HG02840 (cell line): ENCODE results near the gene VKORC1L1.
"Not testable (repeated sequence)": the region's sequence is repeated elsewhere in the genome, so short reads cannot be mapped to it uniquely, and the experiment has no call there.

Experiments
- ATAC-seq: cut with Tn5 transposase; IDR thresholded peaks from one replicate; pipeline ENCODE4 v1.9.1; 2021; ENCODE audit warnings: mild to moderate bottlenecking, moderate library complexity, moderate number of reproducible peaks; ENCODE audit not compliant: unreplicated experiment, low FRiP score

VKORC1L1 gene

DNA sequence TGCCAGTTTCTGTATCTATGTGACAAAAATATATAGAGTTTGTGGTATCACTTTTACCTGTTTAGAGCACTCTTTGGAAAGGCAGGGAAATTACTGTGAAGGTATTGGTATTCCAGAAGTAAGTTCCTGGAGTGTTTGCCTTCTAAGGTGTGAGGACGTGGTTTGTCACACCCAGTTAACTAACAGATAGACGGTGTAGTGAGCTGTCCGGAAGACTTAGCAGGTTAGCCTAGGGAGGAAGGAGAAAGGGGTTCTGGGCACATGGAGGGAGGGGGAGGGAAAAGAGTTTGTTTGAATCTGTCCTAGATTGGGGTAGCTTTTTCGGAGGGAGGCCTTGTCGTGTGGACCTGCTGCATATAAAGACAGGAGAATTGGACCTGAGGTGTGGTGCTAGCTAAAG is 7.4 kb downstream of the VKORC1L1 start:
- not testable (repeated sequence) for ATAC-seq

DNA sequence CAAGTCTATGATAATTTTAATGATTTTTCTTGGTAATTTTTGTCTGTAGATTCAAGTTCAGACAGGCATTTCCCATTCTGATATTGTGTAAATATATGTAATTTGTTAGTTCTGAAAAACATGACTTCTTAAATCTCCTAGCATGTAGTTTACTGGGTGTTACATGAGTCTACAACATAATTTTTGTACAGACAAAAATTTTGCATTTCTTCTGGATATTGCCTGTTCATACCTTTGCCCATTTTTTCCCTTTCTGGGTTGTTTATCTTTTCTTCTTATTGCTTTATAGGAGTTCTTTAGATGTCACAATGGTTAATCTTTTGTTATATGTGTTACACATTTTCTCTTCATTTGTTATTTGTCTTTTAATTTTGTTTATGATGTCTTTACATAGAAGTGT is 12.1 kb downstream of the VKORC1L1 start:
- ATAC-seq = not testable (repeated sequence)

DNA sequence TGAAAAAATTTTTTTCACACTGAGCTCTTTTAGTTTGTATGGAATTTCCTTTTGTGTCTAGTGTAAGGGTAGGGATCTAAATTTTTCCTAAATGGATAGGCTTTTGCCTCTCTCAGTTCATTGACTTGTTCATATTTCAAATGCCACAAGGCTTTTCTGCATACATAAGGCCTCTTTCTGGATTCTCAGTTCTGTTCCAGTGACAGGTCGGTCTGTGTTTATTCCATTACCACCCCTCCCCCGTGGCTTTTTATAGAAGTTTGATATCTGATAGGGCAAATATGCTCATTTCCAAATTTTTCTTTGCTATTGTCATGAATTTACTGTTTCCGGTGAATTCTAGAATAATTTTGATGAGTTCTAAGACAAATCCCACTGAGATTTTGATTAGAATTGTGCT is 12.7 kb downstream of the VKORC1L1 start:
- not testable (repeated sequence) for ATAC-seq

DNA sequence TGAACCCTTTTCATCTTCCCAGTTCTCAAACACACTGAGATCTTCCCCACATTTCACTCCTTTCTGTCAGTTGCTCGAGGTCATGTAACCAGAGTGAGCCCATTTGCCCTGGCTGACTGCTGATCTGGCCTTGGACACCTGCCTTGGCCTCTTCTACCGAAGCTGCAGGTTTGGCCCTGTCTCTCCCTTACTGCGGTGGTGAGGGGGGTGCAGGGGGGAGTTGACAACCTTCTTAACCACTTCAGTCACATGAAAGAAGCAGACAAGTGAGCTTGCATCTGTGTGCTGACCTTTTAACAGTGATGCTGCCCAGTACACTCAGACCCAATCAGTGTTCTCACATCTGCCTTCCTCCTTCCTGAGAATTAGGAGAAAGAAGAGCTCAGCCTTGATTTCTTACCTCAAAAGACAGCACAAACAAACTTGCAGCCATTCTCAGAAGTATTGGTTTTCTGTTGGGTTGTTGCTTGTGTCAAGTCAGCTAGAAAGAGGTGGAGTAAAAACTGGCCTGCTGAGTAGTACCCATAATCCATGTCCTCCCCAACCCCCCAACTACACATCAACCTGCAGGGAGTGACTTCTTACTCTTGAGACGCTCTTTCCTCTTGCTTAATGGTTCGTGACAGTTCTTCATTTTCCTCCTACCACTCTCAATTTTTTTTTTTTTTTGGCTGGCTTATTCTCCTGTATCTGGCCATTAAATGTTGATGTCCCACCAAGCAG is 15.7 kb downstream of the VKORC1L1 start:
- ATAC-seq = not testable (repeated sequence)

DNA sequence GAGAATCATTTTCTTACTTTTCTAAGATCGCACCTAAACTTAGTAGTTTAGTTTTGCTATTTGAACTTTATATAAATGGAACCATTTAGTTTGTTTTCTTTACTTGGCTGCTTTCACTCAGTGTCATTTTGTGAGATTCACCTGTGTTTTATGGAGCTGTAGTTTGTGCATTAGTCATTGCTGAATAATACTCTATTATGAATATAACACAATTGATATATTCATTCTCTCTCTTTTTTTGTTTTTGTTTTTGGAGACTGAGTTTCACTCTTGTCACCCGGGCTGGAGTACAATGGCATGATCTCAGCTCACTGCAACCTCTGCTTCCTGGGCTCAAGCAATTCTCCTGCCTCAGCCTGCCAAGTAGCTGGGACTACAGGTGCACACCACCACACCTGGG is 16.8 kb downstream of the VKORC1L1 start:
- ATAC-seq = not testable (repeated sequence)

DNA sequence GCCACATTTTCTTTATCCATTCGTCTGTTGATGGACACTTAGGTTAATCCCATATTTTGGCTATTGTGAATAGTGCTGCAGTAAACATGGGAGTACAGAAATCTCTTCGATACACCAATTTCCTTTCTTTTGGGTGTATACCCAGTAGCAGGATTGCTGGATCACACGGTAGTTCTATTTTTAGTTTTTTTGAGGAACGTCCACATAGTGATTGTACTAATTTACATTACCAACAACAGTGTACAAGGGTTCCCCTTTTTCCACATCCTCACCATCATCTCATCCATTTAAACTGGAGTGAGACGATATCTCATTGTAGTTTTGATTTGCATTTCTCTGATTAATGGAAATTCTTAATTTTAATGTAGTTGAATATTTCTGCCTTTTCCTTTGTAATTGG is 19.3 kb downstream of the VKORC1L1 start:
- no peak for ATAC-seq

DNA sequence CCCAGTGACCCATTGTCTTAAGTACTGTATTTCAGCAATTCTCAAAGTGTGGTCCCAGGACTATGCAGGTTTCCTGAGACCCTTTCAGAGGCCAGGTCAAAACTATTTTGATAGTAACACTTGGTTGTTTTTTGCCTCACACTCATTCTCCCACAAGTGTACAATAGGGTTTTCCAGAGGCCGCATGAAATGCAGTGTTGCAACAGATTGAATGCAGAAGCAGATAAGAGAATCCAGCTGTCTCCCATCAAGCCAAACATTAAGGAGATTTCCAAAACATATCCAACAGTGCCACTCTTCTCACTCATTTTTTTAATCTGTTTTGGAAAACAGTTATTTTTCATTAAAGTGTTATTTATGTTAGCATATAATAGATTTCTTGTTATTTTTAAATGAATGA is 20.0 kb downstream of the VKORC1L1 start:
- ATAC-seq = no peak

DNA sequence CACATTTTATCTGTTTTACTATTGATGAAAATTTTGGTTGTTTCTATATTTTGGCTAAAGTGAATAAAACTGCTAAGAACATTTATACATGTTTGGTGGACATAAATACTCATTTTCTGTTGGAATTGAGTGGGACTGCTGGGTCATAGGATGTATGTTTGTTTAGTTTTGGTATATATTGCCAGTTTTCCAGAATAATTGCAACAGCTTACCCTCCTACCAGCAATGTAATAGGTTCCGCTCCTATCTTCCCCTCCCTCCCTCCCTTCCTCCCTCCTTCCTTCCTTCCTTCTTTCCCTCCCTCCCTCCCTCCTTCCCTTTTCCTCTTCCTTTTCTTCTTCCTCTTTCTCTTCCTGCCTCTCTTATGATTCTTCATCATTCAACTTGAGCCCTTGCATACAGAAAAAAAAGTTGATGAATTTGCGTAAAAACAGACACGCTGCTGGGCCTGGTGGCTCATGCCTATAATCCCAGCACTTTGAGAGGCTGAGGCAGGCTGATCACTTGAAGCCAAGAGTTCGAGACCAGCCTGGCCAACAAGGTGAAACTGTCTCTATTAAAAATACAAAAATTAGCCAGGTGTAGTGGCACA is 23.5 kb downstream of the VKORC1L1 start:
- no peak for ATAC-seq

DNA sequence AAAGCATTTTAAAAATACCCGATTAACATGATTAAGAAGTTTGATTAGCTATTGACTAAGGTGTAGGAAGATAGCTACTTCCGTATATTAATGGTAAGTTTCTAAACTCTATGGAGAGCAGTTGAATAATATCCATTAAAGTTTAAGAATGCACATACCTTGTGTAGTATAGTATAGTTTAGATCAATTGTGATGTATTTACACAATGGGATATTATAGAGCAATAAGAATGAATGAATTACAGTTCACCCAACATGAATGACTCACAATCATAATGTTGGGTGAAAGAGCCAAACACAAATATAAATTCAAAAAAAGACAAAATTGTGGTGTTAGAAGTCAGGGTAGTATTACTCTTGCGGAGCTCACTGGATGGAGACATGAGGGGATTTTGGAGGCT is 24.4 kb downstream of the VKORC1L1 start:
- not testable (repeated sequence) for ATAC-seq

DNA sequence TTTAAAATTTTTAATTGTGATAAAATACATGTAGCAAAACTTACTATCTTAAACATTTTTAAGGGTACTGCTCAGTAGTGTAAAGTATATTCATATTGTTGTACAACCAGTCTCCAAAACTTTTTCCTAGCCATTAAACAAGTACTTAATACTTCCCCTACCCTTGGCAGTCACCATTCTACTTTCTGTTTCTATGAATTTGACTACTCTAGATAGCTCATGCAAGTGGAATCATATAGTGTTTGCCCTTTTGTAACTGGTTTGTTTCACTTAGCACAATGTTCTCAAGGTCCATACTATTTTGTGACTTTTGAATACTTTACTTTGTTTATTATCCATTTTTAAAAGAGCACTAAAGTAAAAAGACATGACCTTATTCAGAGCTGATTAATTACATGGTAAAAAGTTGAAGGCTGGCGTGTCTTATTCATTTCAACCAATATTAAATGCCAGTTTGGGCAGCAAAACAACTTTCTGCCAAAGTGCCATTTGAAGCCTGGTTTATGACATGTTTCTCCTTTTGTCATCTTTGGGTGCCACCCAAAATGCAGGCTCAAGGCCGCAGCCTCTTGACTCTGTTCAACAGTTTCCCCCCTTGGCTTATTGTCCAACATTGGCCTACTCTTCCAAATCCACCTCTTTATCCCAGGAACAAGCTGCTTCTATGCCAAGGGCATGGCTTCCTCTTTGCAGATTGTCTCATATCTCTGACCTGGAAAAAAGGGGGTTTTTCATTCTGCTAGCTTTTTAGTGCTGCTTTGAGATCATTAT is 26.0 kb downstream of the VKORC1L1 start:
- not testable (repeated sequence) for ATAC-seq

DNA sequence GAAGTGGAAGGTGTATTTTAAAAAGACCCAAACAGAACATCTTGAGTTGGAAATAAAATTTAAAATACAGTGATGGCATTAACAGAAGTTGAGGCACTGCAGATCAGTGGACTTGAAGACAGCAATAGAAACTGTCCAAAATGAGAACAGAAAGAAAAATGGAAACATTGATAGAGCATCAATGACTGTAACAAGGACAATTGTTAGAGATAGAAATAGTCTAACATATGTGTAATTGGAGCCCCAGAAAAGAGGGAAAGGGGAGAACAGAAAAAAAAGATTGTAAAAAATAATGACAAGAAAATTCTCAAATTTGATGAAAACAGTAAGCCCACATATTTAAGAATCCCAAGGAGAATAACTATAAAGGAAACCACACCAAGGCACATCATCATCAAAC is 29.4 kb downstream of the VKORC1L1 start:
- no peak for ATAC-seq

DNA sequence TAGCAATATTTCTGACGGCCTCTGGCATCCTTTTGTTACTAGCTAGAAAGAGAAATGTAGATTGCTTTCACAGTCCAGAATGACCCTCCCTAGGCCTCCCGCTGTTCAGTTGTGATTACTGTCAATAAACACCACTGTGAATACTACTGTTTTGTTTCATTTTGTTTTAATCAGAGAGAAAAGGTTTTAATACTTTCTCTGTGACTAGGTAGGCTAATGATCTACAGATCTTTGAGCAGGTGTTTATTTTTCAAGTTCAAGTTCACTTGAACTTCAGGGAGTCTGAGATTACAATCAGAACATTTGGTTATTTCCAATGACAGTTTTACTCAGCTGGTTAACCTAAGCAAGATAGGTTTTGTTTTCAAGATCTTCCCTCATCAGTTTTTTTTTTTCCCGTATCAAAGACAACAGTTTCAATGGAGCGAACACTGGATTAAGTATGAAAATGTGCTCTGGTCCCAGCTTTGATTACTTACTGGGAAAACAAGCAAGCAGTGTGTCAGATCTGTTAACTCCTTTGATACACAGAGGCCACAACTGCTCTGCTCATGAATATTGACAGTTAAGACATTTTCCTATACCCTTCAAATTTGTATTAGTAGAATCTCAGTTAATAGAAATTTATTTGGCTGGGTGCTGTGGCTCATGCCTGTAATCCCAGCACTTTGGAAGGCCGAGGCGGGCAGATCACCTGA is 34.8 kb downstream of the VKORC1L1 start:
- ATAC-seq = no peak

DNA sequence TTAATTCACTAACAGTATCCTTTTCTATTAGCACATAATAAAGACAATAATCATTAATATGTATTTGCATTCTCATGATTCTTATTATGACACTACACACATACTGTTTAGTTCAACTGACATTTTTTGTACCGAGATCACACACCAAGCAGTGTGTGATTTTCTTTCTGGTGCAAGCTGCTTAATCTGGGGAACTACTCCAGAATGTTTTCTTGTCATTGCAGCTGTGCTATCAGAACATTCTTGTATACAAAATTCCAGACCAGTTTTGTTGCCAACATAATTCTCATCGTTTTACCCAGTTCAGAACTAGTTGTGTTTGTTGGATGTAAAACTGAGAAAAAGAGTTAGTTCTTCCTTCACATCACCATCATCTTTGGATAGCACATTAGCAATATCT is 37.4 kb downstream of the VKORC1L1 start:
- ATAC-seq = no peak

DNA sequence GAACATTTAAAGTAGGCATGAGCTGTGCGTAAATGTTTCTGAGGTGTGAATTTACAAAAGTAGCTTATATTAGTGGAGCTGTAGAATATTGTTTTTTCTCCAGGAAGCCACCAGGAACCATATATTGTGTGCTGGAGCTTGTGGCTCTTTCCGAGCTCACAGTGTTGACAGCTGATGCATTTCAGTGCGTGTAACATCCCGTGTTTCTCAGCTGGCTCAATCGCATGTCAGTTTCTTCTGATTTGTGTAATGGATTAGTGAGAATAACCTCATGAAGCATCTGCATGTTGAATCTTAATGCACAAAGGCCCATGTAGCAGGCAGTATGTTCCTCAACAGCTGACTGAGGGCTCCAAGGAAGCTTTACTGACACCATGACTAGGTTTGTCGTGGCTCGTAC is 39.4 kb downstream of the VKORC1L1 start:
- no peak for ATAC-seq

DNA sequence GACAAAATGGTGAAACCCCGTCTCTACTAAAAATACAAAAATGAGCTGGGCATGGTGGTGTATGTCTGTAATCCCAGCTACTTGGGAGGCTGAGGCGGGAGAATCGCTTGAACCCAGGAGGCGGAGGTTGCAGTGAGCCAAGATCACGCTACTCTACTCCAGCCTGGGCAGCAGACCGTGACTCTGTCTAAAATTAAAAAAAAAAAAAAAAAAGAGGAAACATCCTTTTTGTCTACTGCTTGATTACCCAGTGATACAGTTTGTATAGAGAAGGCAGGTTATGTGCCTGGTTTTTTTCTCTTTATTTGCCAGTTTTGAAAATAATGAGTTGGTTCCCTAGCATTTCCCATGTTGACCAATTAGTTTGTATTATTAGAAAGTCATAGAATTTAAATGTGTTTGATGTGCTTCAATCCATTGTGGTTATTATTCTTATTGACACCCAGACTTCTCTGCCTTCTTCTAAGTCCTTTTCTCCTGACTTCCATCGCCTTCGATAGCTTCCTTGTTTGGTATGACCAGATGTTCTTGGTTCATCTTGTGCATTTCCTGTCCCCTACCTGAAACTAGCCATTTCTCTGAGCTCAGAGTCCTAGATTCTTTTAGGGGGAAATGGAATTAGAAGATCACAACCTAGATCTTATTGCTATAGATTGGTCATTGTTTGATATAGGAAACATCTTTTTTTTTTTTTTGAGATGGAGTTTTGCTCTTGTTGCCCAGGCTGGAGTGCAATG is 43.2 kb downstream of the VKORC1L1 start:
- no peak for ATAC-seq

DNA sequence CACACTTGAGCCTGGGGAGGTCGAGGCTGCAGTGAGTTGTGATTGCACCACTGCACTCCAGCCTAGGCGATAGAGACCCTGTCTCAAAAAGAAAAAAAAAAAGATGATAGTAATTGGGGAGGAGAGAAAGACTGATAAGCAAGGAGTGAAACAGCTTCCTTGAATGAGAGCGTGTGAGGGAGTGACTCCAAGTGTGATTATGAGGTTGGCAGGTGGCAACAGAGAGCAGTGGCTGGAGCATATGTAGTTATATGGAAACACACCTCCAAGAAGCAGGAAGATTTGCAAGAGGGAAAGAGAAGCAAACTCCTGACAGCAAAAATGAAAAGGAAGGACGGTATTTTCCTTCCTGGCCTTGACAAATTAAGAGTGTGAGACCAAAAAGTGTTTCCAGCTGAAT is 50.4 kb downstream of the VKORC1L1 start:
- no peak for ATAC-seq

DNA sequence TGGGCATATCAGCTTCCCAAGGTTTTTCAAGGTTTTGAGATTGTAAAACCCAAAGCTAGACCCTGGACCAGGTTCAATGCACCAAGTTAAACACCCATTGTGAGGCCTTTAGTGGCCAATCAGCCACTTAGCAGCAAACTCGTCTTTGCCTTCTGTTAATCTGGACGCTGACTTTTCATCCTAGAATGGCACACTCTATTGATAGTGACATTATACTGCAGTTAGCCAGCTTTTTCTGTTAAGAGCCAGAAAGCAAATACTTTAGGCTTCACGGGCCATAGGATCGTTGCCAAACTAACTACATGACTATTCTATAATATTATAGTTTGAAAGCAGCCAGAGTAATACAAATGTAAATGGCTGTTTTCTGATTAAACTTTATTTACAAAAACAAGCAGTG is 51.3 kb downstream of the VKORC1L1 start:
- no peak for ATAC-seq

DNA sequence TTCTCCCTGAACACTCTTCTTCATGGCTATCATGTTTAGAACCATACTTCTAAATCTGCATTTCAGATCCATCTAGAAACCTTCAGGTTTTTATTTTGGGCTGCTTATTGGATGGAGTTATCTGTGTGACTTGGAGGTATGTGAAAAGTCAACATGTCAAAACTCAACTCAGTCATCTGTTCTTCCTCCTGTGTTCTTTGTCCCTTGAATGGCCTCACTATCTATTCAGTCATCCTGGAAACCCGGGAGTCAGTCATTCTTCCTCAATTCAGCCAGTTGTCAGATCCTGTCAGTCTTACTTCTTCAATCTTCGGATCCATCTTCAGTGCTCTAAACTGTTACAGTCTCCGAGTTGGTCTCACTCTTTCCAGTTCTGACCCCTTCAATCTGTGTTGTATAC is 52.2 kb downstream of the VKORC1L1 start:
- ATAC-seq = no peak

DNA sequence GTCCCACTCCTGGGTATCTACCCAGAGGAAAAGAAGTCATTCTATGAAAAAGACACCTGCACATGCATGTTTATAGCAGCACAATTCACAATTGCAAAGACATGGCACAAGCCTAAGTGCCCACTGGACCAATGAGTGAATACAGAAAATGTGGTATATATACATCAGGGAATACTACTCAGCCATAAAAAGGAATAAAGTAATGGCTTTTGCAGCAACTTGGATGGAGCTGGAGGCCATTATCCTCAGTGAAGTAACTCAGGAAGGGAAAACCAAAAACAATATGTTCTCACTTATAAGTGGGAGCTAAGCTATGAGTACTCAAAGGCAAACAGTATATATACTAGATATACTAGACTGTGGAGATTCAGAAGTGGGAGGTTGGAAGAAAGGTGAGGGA is 53.7 kb downstream of the VKORC1L1 start:
- no peak for ATAC-seq
